ENCODE data around the gene APMAP.

The APMAP gene

GRCh38 chr20:24964506-24964840 is 28.1 kb downstream of the APMAP start:
- DNase-seq, result peak; percentile 67 to 92

- DNase-seq, result no peak
Observed at GRCh38 chr20:24963672-24964505, 28.7 kb downstream of the APMAP start.

GRCh38 chr20:24962510-24962909 is 30.0 kb downstream of the APMAP start:
- DNase-seq, result no peak

- DNase-seq, result no peak
Observed at GRCh38 chr20:24962182-24962492, 30.4 kb downstream of the APMAP start.

- DNase-seq, result no peak
Observed at GRCh38 chr20:24961384-24962181, 31.0 kb downstream of the APMAP start.

- no peak for DNase-seq
Observed at GRCh38 chr20:24960861-24961260, 31.7 kb downstream of the APMAP start.

GRCh38 chr20:24960302-24960801 is 32.2 kb downstream of the APMAP start:
- DNase-seq, result no peak

GRCh38 chr20:24959591-24960301 is 32.8 kb downstream of the APMAP start:
- DNase-seq, result no peak

- peak in 1 of 2 experiments; percentile 6 for DNase-seq
Observed at GRCh38 chr20:24958506-24959385, 33.8 kb downstream of the APMAP start.

GRCh38 chr20:24957326-24958016 is 35.1 kb downstream of the APMAP start:
- no peak for DNase-seq

- no peak for DNase-seq
Observed at GRCh38 chr20:24956001-24956841, 36.3 kb downstream of the APMAP start.

GRCh38 chr20:24955045-24955444 is 37.5 kb downstream of the APMAP start:
- DNase-seq, result no peak

- DNase-seq, result no peak
Observed at GRCh38 chr20:24954566-24954965, 38.0 kb downstream of the APMAP start.

GRCh38 chr20:24954151-24954550 is 38.4 kb downstream of the APMAP start:
- DNase-seq, result no peak

GRCh38 chr20:24953621-24954133 is 38.9 kb downstream of the APMAP start:
- DNase-seq, result no peak

- no peak for DNase-seq
Observed at GRCh38 chr20:24953209-24953575, 39.4 kb downstream of the APMAP start.

GRCh38 chr20:24952376-24953208 is 40.0 kb downstream of the APMAP start:
- no peak for DNase-seq

GRCh38 chr20:24951536-24952083 is 40.9 kb downstream of the APMAP start:
- DNase-seq, result no peak

- no peak for DNase-seq
Observed at GRCh38 chr20:24950836-24951525, 41.6 kb downstream of the APMAP start.

All from cerebellar nuclear complex (tissue), 1 donor.